Ishikawa (cell line): Measurements from ENCODE around the gene SLC25A26.

Experiments
- CREB1 ChIP-seq: IDR thresholded peaks from 2 replicates; pipeline ENCODE4 v1.6.1; 2012; ENCODE audit warnings: low read depth
- EGR1 ChIP-seq: IDR thresholded peaks from 2 replicates; pipeline ENCODE4 v1.6.1; 2012
- EP300 ChIP-seq: IDR thresholded peaks from 2 replicates; pipeline ENCODE4 v1.6.1; 2012; ENCODE audit warnings: borderline replicate concordance
- FOXM1 ChIP-seq: IDR thresholded peaks from 2 replicates; pipeline ENCODE4 v1.6.1; 2012; ENCODE audit warnings: low read depth, borderline replicate concordance
- RAD21 ChIP-seq: IDR thresholded peaks from 2 replicates; pipeline ENCODE4 v1.6.1; 2012; ENCODE audit warnings: low read depth
- TAF1 ChIP-seq: IDR thresholded peaks from 2 replicates; pipeline ENCODE4 v1.6.1; 2012; ENCODE audit warnings: low read depth, mild to moderate bottlenecking
- ZBTB7A ChIP-seq: IDR thresholded peaks from 2 replicates; pipeline ENCODE4 v1.6.1; 2012; ENCODE audit warnings: low read depth
- TF ChIP-seq, protein P1 (sequence below): IDR thresholded peaks from 2 replicates; pipeline ENCODE4 v1.6.1; 2012
- TF ChIP-seq, protein P2 (sequence below): IDR thresholded peaks from 2 replicates; pipeline ENCODE4 v1.6.1; 2012; ENCODE audit warnings: low read depth, mild to moderate bottlenecking

DNA sequence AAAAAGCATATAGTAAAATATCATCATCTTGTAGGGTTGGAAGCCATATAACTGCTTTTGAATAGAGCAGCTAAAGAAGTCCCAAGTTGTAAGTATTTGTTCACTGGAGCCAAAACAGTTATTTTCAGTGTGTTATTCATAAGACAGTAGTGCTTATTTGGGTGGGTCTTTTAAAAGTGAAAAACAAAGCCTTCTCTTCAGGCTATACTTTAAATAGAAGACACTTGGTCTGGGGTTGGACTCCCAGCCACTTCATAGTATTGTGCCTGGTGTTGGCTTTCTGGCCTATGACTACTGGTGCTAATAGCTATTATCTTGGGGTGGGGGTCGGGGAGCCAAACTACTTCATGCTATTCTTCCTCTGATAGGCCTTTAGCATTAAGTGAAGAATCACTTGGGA is 135.2 kb downstream of the SLC25A26 start:
- TF ChIP-seq CREB1 (no peak), EP300 (no peak), TAF1 (no peak), FOXM1 (no peak), RAD21 (no peak), ZBTB7A (no peak), EGR1 (no peak)
- TF ChIP-seq, protein P1, sequence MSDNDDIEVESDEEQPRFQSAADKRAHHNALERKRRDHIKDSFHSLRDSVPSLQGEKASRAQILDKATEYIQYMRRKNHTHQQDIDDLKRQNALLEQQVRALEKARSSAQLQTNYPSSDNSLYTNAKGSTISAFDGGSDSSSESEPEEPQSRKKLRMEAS: no peak
- TF ChIP-seq, protein P2, sequence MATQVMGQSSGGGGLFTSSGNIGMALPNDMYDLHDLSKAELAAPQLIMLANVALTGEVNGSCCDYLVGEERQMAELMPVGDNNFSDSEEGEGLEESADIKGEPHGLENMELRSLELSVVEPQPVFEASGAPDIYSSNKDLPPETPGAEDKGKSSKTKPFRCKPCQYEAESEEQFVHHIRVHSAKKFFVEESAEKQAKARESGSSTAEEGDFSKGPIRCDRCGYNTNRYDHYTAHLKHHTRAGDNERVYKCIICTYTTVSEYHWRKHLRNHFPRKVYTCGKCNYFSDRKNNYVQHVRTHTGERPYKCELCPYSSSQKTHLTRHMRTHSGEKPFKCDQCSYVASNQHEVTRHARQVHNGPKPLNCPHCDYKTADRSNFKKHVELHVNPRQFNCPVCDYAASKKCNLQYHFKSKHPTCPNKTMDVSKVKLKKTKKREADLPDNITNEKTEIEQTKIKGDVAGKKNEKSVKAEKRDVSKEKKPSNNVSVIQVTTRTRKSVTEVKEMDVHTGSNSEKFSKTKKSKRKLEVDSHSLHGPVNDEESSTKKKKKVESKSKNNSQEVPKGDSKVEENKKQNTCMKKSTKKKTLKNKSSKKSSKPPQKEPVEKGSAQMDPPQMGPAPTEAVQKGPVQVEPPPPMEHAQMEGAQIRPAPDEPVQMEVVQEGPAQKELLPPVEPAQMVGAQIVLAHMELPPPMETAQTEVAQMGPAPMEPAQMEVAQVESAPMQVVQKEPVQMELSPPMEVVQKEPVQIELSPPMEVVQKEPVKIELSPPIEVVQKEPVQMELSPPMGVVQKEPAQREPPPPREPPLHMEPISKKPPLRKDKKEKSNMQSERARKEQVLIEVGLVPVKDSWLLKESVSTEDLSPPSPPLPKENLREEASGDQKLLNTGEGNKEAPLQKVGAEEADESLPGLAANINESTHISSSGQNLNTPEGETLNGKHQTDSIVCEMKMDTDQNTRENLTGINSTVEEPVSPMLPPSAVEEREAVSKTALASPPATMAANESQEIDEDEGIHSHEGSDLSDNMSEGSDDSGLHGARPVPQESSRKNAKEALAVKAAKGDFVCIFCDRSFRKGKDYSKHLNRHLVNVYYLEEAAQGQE: no peak
